ENCODE measurements around the gene PDE4B. TPM values are rescaled to one million over a fixed set of nuclear protein-coding genes. Genes with fewer than 3 reads are reported as not detected.

PDE4B gene
- polyA plus RNA-seq, 1 donor from 2014 or later: 135 TPM

DNA sequence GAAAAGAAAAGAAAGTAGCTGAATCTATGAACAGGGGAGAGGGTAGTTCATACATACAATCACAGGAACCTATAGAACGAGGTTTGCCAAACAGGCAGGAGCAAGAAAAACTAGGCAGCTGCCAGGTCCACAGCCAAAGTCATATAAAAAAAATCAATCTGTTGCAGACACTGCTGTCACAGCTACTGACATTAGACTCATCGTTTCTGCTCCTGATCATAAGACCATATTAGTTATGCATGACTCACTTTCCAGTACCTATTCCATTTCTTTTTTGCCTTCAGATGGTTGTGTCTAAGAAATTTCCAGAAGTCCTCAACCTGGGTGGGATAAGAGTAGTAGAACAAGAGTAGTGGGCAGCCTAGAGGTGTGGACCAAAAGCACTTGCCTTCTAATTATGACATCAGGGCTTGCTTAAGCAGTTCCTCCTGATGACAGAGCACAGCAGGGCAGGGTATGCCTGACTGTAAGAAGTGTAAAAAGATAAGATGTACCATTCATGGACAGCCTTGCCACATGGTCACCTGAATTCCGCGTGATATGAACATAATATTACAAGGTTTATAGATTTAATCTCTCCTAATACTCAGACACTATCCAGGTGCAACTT, 418.0 kb downstream of the PDE4B start:
- no peaks in the 10 kb centered on the region for H4K20me1 ChIP-seq (ENCODE audit: insufficient read depth)
- TF ChIP-seq TAF1 (IDR thresholded peaks at IDR 0.05; ENCODE audit: low read depth): no peak
- TF ChIP-seq RAD21 (conservative IDR thresholded peaks at IDR 0.05): no peak
- TF ChIP-seq EZH2 (IDR thresholded peaks at IDR 0.05; ENCODE audit: borderline replicate concordance, insufficient read depth, low read length, poor library complexity, severe bottlenecking): no peak
- TF ChIP-seq MXI1 (conservative IDR thresholded peaks at IDR 0.05; ENCODE audit: poor library complexity, severe bottlenecking): no peak
- no peak for TF ChIP-seq POLR2AphosphoS5 (IDR thresholded peaks at IDR 0.05)
- TF ChIP-seq, protein P1, sequence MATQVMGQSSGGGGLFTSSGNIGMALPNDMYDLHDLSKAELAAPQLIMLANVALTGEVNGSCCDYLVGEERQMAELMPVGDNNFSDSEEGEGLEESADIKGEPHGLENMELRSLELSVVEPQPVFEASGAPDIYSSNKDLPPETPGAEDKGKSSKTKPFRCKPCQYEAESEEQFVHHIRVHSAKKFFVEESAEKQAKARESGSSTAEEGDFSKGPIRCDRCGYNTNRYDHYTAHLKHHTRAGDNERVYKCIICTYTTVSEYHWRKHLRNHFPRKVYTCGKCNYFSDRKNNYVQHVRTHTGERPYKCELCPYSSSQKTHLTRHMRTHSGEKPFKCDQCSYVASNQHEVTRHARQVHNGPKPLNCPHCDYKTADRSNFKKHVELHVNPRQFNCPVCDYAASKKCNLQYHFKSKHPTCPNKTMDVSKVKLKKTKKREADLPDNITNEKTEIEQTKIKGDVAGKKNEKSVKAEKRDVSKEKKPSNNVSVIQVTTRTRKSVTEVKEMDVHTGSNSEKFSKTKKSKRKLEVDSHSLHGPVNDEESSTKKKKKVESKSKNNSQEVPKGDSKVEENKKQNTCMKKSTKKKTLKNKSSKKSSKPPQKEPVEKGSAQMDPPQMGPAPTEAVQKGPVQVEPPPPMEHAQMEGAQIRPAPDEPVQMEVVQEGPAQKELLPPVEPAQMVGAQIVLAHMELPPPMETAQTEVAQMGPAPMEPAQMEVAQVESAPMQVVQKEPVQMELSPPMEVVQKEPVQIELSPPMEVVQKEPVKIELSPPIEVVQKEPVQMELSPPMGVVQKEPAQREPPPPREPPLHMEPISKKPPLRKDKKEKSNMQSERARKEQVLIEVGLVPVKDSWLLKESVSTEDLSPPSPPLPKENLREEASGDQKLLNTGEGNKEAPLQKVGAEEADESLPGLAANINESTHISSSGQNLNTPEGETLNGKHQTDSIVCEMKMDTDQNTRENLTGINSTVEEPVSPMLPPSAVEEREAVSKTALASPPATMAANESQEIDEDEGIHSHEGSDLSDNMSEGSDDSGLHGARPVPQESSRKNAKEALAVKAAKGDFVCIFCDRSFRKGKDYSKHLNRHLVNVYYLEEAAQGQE (IDR thresholded peaks at IDR 0.05; ENCODE audit: borderline replicate concordance): no peak
- TF ChIP-seq, protein P2, sequence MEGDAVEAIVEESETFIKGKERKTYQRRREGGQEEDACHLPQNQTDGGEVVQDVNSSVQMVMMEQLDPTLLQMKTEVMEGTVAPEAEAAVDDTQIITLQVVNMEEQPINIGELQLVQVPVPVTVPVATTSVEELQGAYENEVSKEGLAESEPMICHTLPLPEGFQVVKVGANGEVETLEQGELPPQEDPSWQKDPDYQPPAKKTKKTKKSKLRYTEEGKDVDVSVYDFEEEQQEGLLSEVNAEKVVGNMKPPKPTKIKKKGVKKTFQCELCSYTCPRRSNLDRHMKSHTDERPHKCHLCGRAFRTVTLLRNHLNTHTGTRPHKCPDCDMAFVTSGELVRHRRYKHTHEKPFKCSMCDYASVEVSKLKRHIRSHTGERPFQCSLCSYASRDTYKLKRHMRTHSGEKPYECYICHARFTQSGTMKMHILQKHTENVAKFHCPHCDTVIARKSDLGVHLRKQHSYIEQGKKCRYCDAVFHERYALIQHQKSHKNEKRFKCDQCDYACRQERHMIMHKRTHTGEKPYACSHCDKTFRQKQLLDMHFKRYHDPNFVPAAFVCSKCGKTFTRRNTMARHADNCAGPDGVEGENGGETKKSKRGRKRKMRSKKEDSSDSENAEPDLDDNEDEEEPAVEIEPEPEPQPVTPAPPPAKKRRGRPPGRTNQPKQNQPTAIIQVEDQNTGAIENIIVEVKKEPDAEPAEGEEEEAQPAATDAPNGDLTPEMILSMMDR (IDR thresholded peaks at IDR 0.05; ENCODE audit: poor library complexity, severe bottlenecking): no peak
- no peaks in the 10 kb centered on the region for H3K79me2 ChIP-seq (replicated peaks; ENCODE audit: insufficient read depth, low read length)
- no peaks in the 10 kb centered on the region for H3K9me3 ChIP-seq (ENCODE audit: low read length)
- H3K4me2 ChIP-seq (ENCODE audit: low read length): no peak overlapping the region
- no peaks in the 10 kb centered on the region for H3K9me2 ChIP-seq (ENCODE audit: insufficient read depth, low read length)
- no peak overlapping the region for H3K4me3 ChIP-seq (ENCODE audit: low read length)
- no peaks in the 10 kb centered on the region for H3F3A ChIP-seq (ENCODE audit: insufficient read depth, low read length, poor library complexity, severe bottlenecking)
- no peak overlapping the region for H3K27ac ChIP-seq (ENCODE audit: low read length)
- H3K27me3 ChIP-seq (ENCODE audit: insufficient read depth, low read depth, low read length): no peaks in the 10 kb centered on the region
- H2AFZ ChIP-seq (ENCODE audit: low read depth, low read length): no peak overlapping the region
- H3K36me3 ChIP-seq (ENCODE audit: insufficient read depth, low read length): no peaks in the 10 kb centered on the region
- H3K9ac ChIP-seq (ENCODE audit: low read length): no peak overlapping the region

DNA sequence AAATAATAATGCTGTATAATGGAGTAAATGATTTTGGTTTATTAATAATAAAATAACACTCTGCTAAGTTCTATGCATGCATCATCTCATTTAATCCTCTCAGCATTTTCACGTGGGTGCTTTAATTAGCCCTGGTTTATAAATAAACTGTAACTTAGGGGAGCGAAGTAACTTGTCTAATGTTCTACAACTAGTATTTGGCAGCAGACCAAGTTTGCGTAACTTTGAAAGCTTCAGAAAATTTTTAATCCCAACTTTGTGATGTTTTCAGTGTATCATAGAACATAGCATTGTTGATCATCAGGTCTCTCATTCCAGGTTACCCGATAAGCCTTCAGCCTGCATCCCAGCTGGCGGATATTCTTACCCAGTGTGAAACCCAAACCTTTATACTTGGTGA, 418.8 kb downstream of the PDE4B start:
- H3K27ac ChIP-seq (ENCODE audit: low read length): no peak overlapping the region
- H3K9me2 ChIP-seq (ENCODE audit: insufficient read depth, low read length): no peaks in the 10 kb centered on the region
- no peaks in the 10 kb centered on the region for H4K20me1 ChIP-seq (ENCODE audit: insufficient read depth)
- H3F3A ChIP-seq (ENCODE audit: insufficient read depth, low read length, poor library complexity, severe bottlenecking): no peaks in the 10 kb centered on the region
- no peaks in the 10 kb centered on the region for H3K36me3 ChIP-seq (ENCODE audit: insufficient read depth, low read length)
- no peak overlapping the region for H3K4me2 ChIP-seq (ENCODE audit: low read length)
- no peak overlapping the region for H3K4me3 ChIP-seq (ENCODE audit: low read length)
- H3K9me3 ChIP-seq (ENCODE audit: low read length): no peaks in the 10 kb centered on the region
- H3K79me2 ChIP-seq (replicated peaks; ENCODE audit: insufficient read depth, low read length): no peaks in the 10 kb centered on the region
- TF ChIP-seq RAD21 (conservative IDR thresholded peaks at IDR 0.05) (no peak), TAF1 (IDR thresholded peaks at IDR 0.05; ENCODE audit: low read depth) (no peak)
- H3K27me3 ChIP-seq (ENCODE audit: insufficient read depth, low read depth, low read length): no peaks in the 10 kb centered on the region
- H2AFZ ChIP-seq (ENCODE audit: low read depth, low read length): no peak overlapping the region
- no peak overlapping the region for H3K9ac ChIP-seq (ENCODE audit: low read length)

DNA sequence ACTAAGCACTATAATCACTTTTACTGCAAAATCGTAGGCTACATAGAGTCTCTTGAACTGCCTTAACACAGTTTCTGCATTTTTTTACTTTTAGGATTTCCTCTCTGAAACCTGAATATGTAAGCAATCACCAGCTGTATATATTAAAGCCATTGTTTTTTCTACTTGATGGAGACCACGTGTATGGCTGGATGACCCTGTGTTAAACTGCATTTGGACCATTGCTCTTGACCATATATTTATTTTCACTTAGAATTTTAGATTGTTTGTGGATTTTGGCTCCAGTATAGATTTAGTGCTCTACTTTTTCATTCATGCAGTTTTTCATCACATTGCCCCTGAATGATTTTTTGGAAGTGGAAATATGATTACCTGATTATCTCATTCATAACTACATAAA, 420.8 kb downstream of the PDE4B start:
- Histone ChIP-seq H3K27ac (ENCODE audit: low read length) (no peak overlapping the region), H3K27me3 (ENCODE audit: insufficient read depth, low read depth, low read length) (no peaks in the 10 kb centered on the region), H4K20me1 (ENCODE audit: insufficient read depth) (no peaks in the 10 kb centered on the region), H3F3A (ENCODE audit: insufficient read depth, low read length, poor library complexity, severe bottlenecking) (no peaks in the 10 kb centered on the region), H3K79me2 (replicated peaks; ENCODE audit: insufficient read depth, low read length) (no peaks in the 10 kb centered on the region), H3K9me3 (ENCODE audit: low read length) (no peaks in the 10 kb centered on the region), H3K9ac (ENCODE audit: low read length) (no peak overlapping the region), H3K36me3 (ENCODE audit: insufficient read depth, low read length) (no peaks in the 10 kb centered on the region), H3K4me2 (ENCODE audit: low read length) (no peak overlapping the region), H3K9me2 (ENCODE audit: insufficient read depth, low read length) (no peaks in the 10 kb centered on the region), H3K4me3 (ENCODE audit: low read length) (no peak overlapping the region), H2AFZ (ENCODE audit: low read depth, low read length) (no peak overlapping the region)
- TF ChIP-seq, protein P2 (IDR thresholded peaks at IDR 0.05; ENCODE audit: poor library complexity, severe bottlenecking): no peak
- TF ChIP-seq, protein P1 (IDR thresholded peaks at IDR 0.05; ENCODE audit: borderline replicate concordance): no peak
- TF ChIP-seq EP300 (conservative IDR thresholded peaks at IDR 0.05; ENCODE audit: poor library complexity, severe bottlenecking) (no peak), TAF1 (IDR thresholded peaks at IDR 0.05; ENCODE audit: low read depth) (no peak), RAD21 (conservative IDR thresholded peaks at IDR 0.05) (no peak), EZH2 (IDR thresholded peaks at IDR 0.05; ENCODE audit: borderline replicate concordance, insufficient read depth, low read length, poor library complexity, severe bottlenecking) (no peak), MXI1 (conservative IDR thresholded peaks at IDR 0.05; ENCODE audit: poor library complexity, severe bottlenecking) (no peak), POLR2AphosphoS5 (IDR thresholded peaks at IDR 0.05) (no peak), SMC3 (conservative IDR thresholded peaks at IDR 0.05; ENCODE audit: poor library complexity) (no peak)

Data from neural cell (in vitro differentiated cells).